Panc1 (cell line): ENCODE measurements around the gene MAST3. TPM values are rescaled to one million over a fixed set of nuclear protein-coding genes. Genes with fewer than 3 reads are reported as not detected.
A peak's percentile ranks its signal among the peaks of the same experiment; 100 is the strongest.

Source experiments
- ATAC-seq: fragments of 200-7000 bp; cut with Tn5 transposase; 2 replicates; pipeline ENCODE4 v1.9.1; 2020; ENCODE audit warnings: mild to moderate bottlenecking, moderate library complexity
- BruUV-seq: library from RNA; stranded (reverse); fragments of 400-500 nt; replicated peaks from 2 replicates; lab custom pipeline; 2021; lab: Mats Ljungman, UMichigan
- CTCF ChIA-PET: fragments of 300-600 bp; sonication (Branson Sonifier 250); formaldehyde crosslinking; loops from one replicate; lab custom pipeline; 2022; ENCODE audit warnings: antibody characterized with exemption; lab: Charles Lee
- POLR2A ChIA-PET: fragments of 300-600 bp; sonication (Branson Sonifier 250); formaldehyde crosslinking; loops from one replicate; lab custom pipeline; 2022; ENCODE audit warnings: antibody characterized with exemption; lab: Charles Lee
- DNase-seq: peaks from one replicate; pipeline ENCODE4 v3.0.0-alpha.2; 2010; ENCODE audit warnings: low read depth, low spot score
- H3K27ac ChIP-seq: 2 replicates; pipeline ENCODE4 v1.5.1; 2011; ENCODE audit warnings: mild to moderate bottlenecking, low read length, inconsistent platforms
- H3K27me3 ChIP-seq: fragments of 200-500 bp; sonication (Bioruptor generic); 2 replicates; pipeline ENCODE4 v1.6.0; 2014; ENCODE audit warnings: low read length, inconsistent platforms; ENCODE audit not compliant: control insufficient read depth, insufficient read depth
- H3K36me3 ChIP-seq: fragments of 200-500 bp; sonication (Bioruptor generic); 2 replicates; pipeline ENCODE4 v1.5.1; 2014; ENCODE audit warnings: inconsistent platforms, mild to moderate bottlenecking, low read length, moderate library complexity; ENCODE audit not compliant: control insufficient read depth, insufficient read depth
- H3K4me1 ChIP-seq: 2 replicates; pipeline ENCODE4 v1.5.1; 2011; ENCODE audit warnings: inconsistent platforms, mild to moderate bottlenecking, low read length, moderate library complexity; ENCODE audit not compliant: control insufficient read depth, insufficient read depth
- H3K4me3 ChIP-seq, 2 experiments: 2 replicates each; pipeline ENCODE4 v1.5.1; 2011 to 2012; ENCODE audit warnings: low read depth in 2 of 2, low read length in 2 of 2, mild to moderate bottlenecking in 2 of 2, inconsistent platforms in 1 of 2, moderate library complexity in 1 of 2
- H3K9me3 ChIP-seq: fragments of 200-500 bp; sonication (Bioruptor generic); 2 replicates; pipeline ENCODE4 v1.5.1; 2014; ENCODE audit warnings: low read depth, mild to moderate bottlenecking, inconsistent platforms, low read length, moderate library complexity; ENCODE audit not compliant: control insufficient read depth, insufficient read depth
- POLR2AphosphoS5 ChIP-seq: IDR thresholded peaks from 2 replicates; pipeline ENCODE4 v1.6.1; 2012; ENCODE audit warnings: mild to moderate bottlenecking, low read depth, low read length, moderate library complexity
- SIN3A ChIP-seq: IDR thresholded peaks from 2 replicates; pipeline ENCODE4 v1.6.1; 2012; ENCODE audit warnings: low read depth, mild to moderate bottlenecking, low read length, moderate library complexity, borderline replicate concordance; ENCODE audit not compliant: insufficient read depth
- TCF7L2 ChIP-seq: IDR thresholded peaks from 2 replicates; pipeline ENCODE4 v1.6.1; 2011; ENCODE audit warnings: mild to moderate bottlenecking, low read depth, low read length, inconsistent platforms
- in situ Hi-C: cut with HindIII; loops from 2 replicates; pipeline ENCODE4 v1.10.0; 2016; ENCODE audit warnings: low sequenced_read_pairs, low pct_unique_long_range_greater_than_20kb
- intact Hi-C: fragments of 100-400 bp; cut with micrococcal nuclease; formaldehyde crosslinking; loops from one replicate; pipeline ENCODE4 v1.10.0; 2022; ENCODE audit not compliant: unreplicated experiment
- total RNA-seq: library from RNA; stranded (reverse); gene quantifications from one replicate; pipeline ENCODE4 v1.2.1, GENCODE V29; 2021; ENCODE audit not compliant: unreplicated experiment
- TF ChIP-seq, protein P1 (sequence below), 2 experiments: IDR thresholded peaks; 2 replicates each; pipeline ENCODE4 v1.6.1; 2011 to 2012; ENCODE audit warnings: low read depth in 2 of 2, control low read depth in 1 of 2, low read length in 1 of 2, mild to moderate bottlenecking in 1 of 2, moderate library complexity in 1 of 2; ENCODE audit not compliant: insufficient read depth in 1 of 2
- TF ChIP-seq, protein P2 (sequence below): fragments of 450-650 bp; IDR thresholded peaks from 2 replicates; pipeline ENCODE4 v1.5.1; 2017; ENCODE audit warnings: mild to moderate bottlenecking

MAST3 gene
- total RNA-seq, 1 experiment from 2014 or later = 13.1 TPM

DNA sequence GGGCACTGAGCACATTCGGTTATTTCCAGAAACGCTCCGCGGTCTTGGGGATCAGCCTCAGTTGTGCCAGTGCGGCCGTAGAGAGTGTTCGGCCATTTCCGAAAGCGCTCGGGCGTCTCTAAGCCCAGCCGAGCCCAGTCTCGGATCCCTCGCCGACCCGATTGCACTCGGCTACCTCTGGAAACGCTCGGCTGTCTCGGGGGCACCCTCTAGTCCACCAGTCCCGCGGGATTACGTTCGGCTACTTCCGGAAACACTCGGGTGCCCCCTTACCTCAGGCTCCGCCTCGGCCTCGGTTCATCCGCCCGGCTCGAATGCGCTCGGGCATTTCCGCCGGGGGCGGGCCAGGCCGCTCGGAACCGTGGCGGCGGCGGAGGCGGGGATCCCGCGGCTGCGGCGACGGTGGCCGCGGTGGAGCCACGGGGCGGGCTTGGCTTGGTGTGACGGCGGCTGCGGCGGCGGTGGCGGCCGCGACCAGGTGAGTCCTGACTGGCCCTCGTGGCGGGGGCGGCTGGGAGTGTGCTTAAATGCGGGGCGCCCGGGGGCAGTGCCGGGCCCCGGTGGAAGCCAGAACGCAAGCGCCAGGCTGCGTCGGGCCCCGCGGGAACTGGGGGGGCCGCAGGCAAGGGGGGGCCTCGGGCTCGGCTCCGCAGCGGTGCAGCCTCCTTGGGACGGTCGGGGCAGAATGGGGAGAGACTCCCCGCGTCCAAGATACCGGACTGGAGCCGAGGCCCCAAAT, 55.4 kb downstream of the MAST3 start, which contains the start of gene PIK3R2:
TSS of gene PIK3R2 (plus strand) at position 347 of the 739 bp plus-strand sequence. CDS start 2,717 bp downstream, outside the sequence.
- CTCF ChIA-PET = no interaction called here
- H3K27ac ChIP-seq = peak within 1 kb of the TSS; percentile 94
- peaks cover 27% of the 10 kb centered on the region for H3K4me1 ChIP-seq
- peak; percentile 90 for DNase-seq
- no peaks in the 10 kb centered on the region for H3K27me3 ChIP-seq
- POLR2A ChIA-PET = no interaction called here
- peak; percentile 93 for ATAC-seq
- in situ Hi-C loops (no loop called here), intact Hi-C loops (no loop called here)
- H3K36me3 ChIP-seq = peaks cover 2% of the 10 kb centered on the region; the same call in 1 of the 2 replicates
- no peak for TF ChIP-seq SIN3A
- TF ChIP-seq POLR2AphosphoS5 = peak; percentile 54; the same call in 1 of the 2 replicates
- H3K4me3 ChIP-seq = peak within 1 kb of the TSS; percentile 70 to 72
- no peaks in the 10 kb centered on the region for H3K9me3 ChIP-seq
- BruUV-seq = no TSS peak

DNA sequence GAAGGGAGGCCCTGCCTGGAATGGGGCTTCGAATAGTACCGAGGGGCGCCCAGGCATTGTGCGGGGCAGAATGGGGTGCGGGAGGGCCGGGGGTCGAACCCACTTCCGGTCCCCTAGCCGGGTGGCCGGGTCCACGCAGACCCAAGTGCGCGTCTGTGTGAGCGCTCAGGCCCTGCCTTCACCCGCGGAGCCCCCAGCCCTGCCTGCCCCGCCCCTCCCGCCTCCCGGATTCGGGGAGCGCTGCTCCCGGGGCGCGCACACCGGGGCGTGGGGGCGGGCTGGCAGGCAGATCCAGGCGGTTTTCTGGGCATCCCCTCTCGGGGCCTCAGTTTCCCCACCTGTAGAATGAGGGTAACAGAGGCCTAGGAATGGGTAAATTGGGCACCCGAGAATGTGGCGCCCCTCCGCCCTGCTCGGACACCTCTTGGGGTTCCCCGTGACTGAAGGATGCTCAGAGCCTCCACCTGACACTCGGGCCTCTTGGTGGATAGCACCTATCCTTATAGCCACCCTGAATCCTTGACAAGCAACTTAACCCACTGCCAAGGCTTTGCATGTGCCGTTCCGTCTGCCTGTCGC, 56.1 kb downstream of the MAST3 start:
- Histone ChIP-seq H3K27me3 (no peaks in the 10 kb centered on the region), H3K36me3 (peaks cover 2% of the 10 kb centered on the region; the same call in 1 of the 2 replicates), H3K27ac (peak overlapping the region; percentile 72), H3K4me3 (peak overlapping the region; percentile 70 to 72), H3K9me3 (no peaks in the 10 kb centered on the region), H3K4me1 (peaks cover 27% of the 10 kb centered on the region)
- ATAC-seq = no peak
- TF ChIP-seq SIN3A (no peak), POLR2AphosphoS5 (no peak), TCF7L2 (no peak)
- TF ChIP-seq, protein P1, sequence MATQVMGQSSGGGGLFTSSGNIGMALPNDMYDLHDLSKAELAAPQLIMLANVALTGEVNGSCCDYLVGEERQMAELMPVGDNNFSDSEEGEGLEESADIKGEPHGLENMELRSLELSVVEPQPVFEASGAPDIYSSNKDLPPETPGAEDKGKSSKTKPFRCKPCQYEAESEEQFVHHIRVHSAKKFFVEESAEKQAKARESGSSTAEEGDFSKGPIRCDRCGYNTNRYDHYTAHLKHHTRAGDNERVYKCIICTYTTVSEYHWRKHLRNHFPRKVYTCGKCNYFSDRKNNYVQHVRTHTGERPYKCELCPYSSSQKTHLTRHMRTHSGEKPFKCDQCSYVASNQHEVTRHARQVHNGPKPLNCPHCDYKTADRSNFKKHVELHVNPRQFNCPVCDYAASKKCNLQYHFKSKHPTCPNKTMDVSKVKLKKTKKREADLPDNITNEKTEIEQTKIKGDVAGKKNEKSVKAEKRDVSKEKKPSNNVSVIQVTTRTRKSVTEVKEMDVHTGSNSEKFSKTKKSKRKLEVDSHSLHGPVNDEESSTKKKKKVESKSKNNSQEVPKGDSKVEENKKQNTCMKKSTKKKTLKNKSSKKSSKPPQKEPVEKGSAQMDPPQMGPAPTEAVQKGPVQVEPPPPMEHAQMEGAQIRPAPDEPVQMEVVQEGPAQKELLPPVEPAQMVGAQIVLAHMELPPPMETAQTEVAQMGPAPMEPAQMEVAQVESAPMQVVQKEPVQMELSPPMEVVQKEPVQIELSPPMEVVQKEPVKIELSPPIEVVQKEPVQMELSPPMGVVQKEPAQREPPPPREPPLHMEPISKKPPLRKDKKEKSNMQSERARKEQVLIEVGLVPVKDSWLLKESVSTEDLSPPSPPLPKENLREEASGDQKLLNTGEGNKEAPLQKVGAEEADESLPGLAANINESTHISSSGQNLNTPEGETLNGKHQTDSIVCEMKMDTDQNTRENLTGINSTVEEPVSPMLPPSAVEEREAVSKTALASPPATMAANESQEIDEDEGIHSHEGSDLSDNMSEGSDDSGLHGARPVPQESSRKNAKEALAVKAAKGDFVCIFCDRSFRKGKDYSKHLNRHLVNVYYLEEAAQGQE (IDR thresholded peaks at IDR 0.05; ENCODE audit: insufficient read depth in 1 of 2, low read depth in 2 of 2, low read length in 1 of 2) = no peak
- TF ChIP-seq, protein P2, sequence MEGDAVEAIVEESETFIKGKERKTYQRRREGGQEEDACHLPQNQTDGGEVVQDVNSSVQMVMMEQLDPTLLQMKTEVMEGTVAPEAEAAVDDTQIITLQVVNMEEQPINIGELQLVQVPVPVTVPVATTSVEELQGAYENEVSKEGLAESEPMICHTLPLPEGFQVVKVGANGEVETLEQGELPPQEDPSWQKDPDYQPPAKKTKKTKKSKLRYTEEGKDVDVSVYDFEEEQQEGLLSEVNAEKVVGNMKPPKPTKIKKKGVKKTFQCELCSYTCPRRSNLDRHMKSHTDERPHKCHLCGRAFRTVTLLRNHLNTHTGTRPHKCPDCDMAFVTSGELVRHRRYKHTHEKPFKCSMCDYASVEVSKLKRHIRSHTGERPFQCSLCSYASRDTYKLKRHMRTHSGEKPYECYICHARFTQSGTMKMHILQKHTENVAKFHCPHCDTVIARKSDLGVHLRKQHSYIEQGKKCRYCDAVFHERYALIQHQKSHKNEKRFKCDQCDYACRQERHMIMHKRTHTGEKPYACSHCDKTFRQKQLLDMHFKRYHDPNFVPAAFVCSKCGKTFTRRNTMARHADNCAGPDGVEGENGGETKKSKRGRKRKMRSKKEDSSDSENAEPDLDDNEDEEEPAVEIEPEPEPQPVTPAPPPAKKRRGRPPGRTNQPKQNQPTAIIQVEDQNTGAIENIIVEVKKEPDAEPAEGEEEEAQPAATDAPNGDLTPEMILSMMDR = no peak
- in situ Hi-C loops (no loop called here), intact Hi-C loops (no loop called here)
- ChIA-PET CTCF (no interaction called here), POLR2A (no interaction called here)
- no TSS peak for BruUV-seq
- no peak for DNase-seq
